Lower leg skin (tissue), 3 donors: ENCODE results near the gene FZD4.

Source experiments
- CTCF ChIP-seq, 3 donors: fragments of 450-650 bp; IDR thresholded peaks; one replicate each; pipeline ENCODE4 v1.5.1; 2016; ENCODE audit warnings: antibody characterized with exemption in 3 of 3, mild to moderate bottlenecking in 3 of 3, moderate library complexity in 2 of 3
- POLR2A ChIP-seq, 2 donors: fragments of 450-650 bp; IDR thresholded peaks; one replicate each; pipeline ENCODE4 v1.6.1; 2016 to 2017; ENCODE audit warnings: antibody characterized with exemption in 2 of 2, mild to moderate bottlenecking in 1 of 2, moderate library complexity in 1 of 2

GRCh38 chr11:86938900-86939880, 16.0 kb downstream of the FZD4 start:
- TF ChIP-seq POLR2A (IDR thresholded peaks at IDR 0.05) (no peak), CTCF (IDR thresholded peaks at IDR 0.05) (no peak)
